OCI-LY7 (cell line): ENCODE results near the gene MYEOV.
A peak's percentile ranks its signal among the peaks of the same experiment; 100 is the strongest.

ENCODE experiments used
- EZH2phosphoT487 ChIP-seq: fragments of 200-600 bp; sonication (generic); IDR thresholded peaks from 2 replicates; pipeline ENCODE4 v1.6.1; 2018; ENCODE audit warnings: low read depth, borderline replicate concordance, mild to moderate bottlenecking, mixed run types, antibody characterized with exemption, low read length, moderate library complexity, mixed read lengths
- TF ChIP-seq, protein P1 (sequence below): fragments of 200-600 bp; sonication (generic); conservative IDR thresholded peaks from 2 replicates; pipeline ENCODE4 v1.5.1; 2014; ENCODE audit warnings: mild to moderate bottlenecking, antibody characterized with exemption, low read length, moderate library complexity, mixed read lengths

DNA sequence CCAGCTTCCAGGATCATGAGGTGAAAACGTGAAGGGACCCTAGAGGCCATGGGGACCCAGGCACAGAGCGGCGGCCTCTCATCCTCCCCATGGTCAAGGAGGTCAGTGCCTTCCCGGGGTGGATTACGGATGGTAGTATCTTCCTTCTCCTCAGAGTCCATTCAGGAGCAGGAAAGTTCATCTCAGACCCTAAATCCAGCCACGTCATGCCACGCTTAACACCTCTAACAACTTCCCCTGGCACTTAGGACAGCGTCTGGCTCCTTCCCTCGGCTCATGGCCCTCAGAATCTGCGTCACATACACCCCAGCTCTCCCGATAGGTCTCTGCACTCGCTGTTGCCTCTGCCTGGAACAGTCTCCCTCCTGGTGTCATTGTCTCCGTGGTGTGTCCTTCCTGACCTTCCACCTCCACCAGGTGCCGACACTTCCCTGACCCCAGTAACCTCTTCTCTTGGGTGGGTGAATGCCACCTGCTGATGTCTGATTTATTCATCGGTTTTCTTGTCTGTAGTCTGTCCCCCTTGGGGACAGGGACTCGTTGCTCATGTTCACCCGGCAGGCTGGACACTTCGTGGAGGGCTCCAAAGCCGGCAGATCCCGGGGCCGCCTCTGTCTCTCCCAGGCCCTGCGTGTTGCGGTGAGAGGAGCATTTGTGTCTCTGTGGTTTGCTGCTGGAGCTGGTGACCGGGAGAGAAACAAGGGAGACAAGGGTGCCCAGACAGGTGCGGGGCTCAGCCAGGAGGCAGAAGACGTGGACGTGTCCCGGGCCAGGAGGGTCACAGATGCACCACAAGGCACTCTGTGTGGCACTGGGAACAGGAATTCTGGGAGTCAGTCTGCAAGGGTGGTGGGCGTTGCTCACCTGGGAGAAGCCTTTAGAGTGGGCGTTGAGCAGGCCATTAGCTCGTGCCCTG is 1.4 kb downstream of the MYEOV start:
- TF ChIP-seq, protein P1, sequence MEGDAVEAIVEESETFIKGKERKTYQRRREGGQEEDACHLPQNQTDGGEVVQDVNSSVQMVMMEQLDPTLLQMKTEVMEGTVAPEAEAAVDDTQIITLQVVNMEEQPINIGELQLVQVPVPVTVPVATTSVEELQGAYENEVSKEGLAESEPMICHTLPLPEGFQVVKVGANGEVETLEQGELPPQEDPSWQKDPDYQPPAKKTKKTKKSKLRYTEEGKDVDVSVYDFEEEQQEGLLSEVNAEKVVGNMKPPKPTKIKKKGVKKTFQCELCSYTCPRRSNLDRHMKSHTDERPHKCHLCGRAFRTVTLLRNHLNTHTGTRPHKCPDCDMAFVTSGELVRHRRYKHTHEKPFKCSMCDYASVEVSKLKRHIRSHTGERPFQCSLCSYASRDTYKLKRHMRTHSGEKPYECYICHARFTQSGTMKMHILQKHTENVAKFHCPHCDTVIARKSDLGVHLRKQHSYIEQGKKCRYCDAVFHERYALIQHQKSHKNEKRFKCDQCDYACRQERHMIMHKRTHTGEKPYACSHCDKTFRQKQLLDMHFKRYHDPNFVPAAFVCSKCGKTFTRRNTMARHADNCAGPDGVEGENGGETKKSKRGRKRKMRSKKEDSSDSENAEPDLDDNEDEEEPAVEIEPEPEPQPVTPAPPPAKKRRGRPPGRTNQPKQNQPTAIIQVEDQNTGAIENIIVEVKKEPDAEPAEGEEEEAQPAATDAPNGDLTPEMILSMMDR = peak; percentile 58
- no peak for TF ChIP-seq EZH2phosphoT487
